CD4-positive, alpha-beta T cell treated with Interleukin-2 at 100 ng/mL for 4 hours (primary cell): Measurements from ENCODE around the gene GRK6.

Experiments used
- DNase-seq: peaks from one replicate; pipeline ENCODE4 v3.0.0-alpha.2; 2020; ENCODE audit warnings: low spot score

Gene GRK6

GRCh38 chr5:177440990-177441780 is 14.7 kb downstream of the GRK6 start:
- DNase-seq, result no peak

GRCh38 chr5:177442066-177442826 is 15.8 kb downstream of the GRK6 start:
- DNase-seq, result no peak

- no peak for DNase-seq
Measured at GRCh38 chr5:177443144-177443983, 16.9 kb downstream of the GRK6 start.

- no peak for DNase-seq
Measured at GRCh38 chr5:177444106-177445051, 17.9 kb downstream of the GRK6 start.

- no peak for DNase-seq
Measured at GRCh38 chr5:177445052-177445916, 18.8 kb downstream of the GRK6 start.

DNA sequence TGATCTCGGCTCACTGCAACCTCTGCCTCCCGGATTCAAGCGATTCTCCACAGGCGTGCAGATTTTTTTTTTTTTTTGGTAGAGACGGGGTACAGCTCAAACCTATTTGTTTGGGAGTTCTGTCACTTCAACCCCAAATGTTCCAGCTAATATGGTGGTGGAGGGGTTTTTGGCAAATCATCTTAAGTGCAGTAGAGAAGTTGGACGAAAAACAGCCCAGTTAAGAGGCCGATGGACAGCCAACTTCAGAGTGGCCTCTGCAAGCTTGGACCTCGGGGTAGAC is 19.4 kb downstream of the GRK6 start:
- DNase-seq, result no peak

DNA sequence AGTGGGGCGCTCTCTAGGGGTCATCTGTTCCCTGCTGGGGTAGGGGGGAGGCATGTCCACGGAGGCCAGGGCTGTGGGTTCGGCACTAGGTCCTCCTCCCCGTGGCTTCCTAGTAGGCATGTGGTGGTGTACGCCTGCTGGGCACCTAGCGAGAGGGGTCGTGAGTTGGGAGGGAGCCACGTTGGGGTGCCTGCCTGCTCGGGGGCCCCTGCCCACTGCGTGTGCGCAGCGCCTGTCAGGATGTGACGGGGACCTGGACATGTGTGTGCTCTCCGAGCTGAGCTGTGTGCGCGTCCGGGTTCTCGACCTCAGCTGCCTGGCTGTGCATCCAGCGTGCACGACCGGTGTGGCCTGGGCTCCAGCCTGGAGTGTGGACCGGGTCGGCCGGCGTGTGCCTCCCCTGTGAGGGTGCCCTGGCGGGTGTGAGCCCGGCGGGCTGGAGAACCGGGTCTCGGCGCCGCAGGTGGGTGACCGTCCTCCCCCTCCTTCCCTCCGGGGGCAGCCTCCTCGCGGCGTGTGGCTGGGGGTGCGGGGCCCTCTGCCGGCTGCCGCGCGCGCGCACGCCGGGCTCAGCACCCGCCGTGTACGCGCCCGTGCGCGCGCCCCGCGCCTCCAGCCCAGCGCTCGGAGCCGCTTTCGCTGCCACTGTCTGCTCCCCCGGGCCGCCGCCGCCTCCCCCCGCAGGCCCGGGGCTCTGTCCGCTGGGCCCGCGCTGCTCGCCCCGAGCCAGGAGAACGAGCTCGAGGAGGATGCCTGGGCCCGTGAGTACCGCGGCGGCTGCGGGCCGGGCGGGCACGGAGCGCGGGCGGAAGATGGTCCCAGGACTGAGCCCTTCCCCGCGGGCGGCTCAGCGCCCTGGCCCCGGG is 20.0 kb downstream of the GRK6 start, which contains the start of gene PRR7:
Gene PRR7 (plus strand): TSS at position 615 of the 866 bp plus-strand sequence. CDS start 8,254 bp downstream, outside the sequence.
- DNase-seq, result peak; percentile 75

- peak; percentile 86 for DNase-seq
Measured at GRCh38 chr5:177447066-177447610, 20.7 kb downstream of the GRK6 start.

GRCh38 chr5:177447611-177448243 is 21.3 kb downstream of the GRK6 start:
- no peak for DNase-seq

GRCh38 chr5:177448244-177448950 is 21.9 kb downstream of the GRK6 start:
- no peak for DNase-seq

GRCh38 chr5:177449140-177450061 is 22.9 kb downstream of the GRK6 start:
- no peak for DNase-seq

DNA sequence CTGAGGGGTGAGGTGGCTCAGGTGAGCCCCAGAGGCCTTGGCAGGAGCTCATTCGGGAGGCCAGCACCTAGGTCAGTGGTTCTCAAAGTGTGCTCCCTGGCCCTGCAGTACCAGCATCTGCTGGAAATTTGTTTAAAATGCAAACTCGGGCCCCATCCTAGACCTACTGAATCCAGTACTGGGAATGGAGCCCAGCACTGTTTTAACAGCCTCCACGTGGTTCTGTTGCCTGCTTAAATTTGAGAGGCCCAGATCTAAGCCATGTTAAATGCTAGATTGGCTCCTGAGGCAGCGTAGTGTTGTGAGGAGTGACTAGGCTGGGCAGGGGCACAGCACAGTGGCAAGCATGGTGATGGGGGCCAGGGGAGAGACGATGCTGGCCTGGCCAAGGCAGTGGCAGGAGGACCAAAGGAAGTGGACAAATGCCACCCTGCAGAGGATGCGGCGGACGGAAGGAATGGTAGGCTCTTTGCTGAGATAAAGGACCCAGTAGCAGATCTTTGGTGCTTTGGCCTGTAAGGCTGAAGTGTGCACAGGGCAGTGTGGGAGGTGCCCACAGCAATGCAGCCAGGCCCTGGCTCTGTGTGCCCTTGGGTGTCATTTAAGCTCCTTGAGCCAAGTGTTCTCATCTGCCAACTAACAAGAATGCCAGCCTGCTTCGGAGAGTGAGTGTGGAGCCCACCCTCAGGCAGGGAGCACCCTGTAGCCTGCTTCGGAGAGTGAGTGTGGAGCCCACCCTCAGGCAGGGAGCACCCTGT is 24.4 kb downstream of the GRK6 start:
- DNase-seq, result no peak

GRCh38 chr5:177452688-177453638 is 26.5 kb downstream of the GRK6 start:
- DNase-seq, result no peak

DNA sequence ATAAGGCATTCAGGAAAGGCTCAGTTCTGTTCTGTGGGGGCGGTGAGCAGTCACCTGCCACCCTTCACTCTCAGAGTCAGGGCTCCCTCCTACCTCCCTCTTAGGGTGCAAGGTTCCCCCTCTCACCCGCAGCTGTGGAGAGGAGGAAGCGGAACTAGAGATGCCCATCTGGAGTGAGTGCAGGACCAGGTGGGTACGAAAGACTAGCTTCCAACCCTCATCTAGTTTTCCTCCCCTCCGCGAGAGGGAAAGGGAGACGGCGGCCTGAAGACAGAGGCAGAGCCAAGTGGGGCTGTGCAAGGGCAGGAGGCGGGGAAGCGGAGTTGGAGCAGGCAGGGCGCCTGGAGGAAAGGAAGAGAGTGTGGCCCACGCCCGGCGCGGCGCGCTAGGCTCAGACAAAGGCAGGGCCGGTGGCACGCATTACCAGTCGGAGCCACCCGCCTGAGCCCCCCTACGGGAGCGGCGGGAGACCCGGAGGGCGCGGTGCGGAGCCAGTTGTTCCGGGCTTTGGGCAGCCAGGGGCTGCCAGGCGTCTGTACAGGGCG is 27.4 kb downstream of the GRK6 start:
- no peak for DNase-seq
